Activated CD4-positive, alpha-beta T cell treated with anti-CD3 and anti-CD28 coated beads, Interleukin-2, Interleukin-4, amounts not matched to agents 100 ng/mL and 50 ng/mL, durations not matched to agents 16 hours and 8 hours (primary cell): Measurements from ENCODE around the gene UXS1.
A peak's percentile ranks its signal among the peaks of the same experiment; 100 is the strongest.

Source experiments
- DNase-seq: peaks from one replicate; pipeline ENCODE4 v3.0.0-alpha.2; 2020; ENCODE audit warnings: low spot score

The UXS1 gene

GRCh38 chr2:106130251-106130998 lies 63.7 kb downstream of the UXS1 start:
- no peak for DNase-seq

GRCh38 chr2:106129592-106129991 lies 64.5 kb downstream of the UXS1 start:
- DNase-seq = no peak

- DNase-seq = no peak
Measured at GRCh38 chr2:106129150-106129549, 65.0 kb downstream of the UXS1 start.

- DNase-seq = no peak
Measured at GRCh38 chr2:106127776-106128268, 66.3 kb downstream of the UXS1 start.

GRCh38 chr2:106127282-106127771 lies 66.8 kb downstream of the UXS1 start:
- no peak for DNase-seq

GRCh38 chr2:106126705-106127281 lies 67.3 kb downstream of the UXS1 start:
- no peak for DNase-seq

- no peak for DNase-seq
Measured at GRCh38 chr2:106126295-106126694, 67.8 kb downstream of the UXS1 start.

GRCh38 chr2:106124905-106125549 lies 69.1 kb downstream of the UXS1 start:
- DNase-seq = no peak

GRCh38 chr2:106124106-106124756 lies 69.9 kb downstream of the UXS1 start:
- no peak for DNase-seq

- no peak for DNase-seq
Measured at GRCh38 chr2:106122157-106122556, 71.9 kb downstream of the UXS1 start.

- DNase-seq = no peak
Measured at GRCh38 chr2:106120432-106120831, 73.7 kb downstream of the UXS1 start.

- DNase-seq = no peak
Measured at GRCh38 chr2:106119074-106119473, 75.0 kb downstream of the UXS1 start.

GRCh38 chr2:106117882-106118684 lies 76.0 kb downstream of the UXS1 start:
- no peak for DNase-seq

GRCh38 chr2:106117347-106117746 lies 76.8 kb downstream of the UXS1 start:
- DNase-seq = no peak

GRCh38 chr2:106116248-106116647 lies 77.9 kb downstream of the UXS1 start:
- no peak for DNase-seq

- DNase-seq = no peak
Measured at GRCh38 chr2:106115665-106116064, 78.4 kb downstream of the UXS1 start.

- peak; percentile 19 for DNase-seq
Measured at GRCh38 chr2:106115250-106115649, 78.9 kb downstream of the UXS1 start.

- DNase-seq = no peak
Measured at GRCh38 chr2:106114166-106114565, 79.9 kb downstream of the UXS1 start.

- no peak for DNase-seq
Measured at GRCh38 chr2:106113361-106113966, 80.6 kb downstream of the UXS1 start.

GRCh38 chr2:106111882-106112571 lies 82.1 kb downstream of the UXS1 start:
- DNase-seq = no peak
